Limb (tissue), 2 donors: Measurements from ENCODE around the gene KLK15.
"Not testable (repeated sequence)": the region's sequence is repeated elsewhere in the genome, so short reads cannot be mapped to it uniquely, and the experiment has no call there.

Source experiments
- DNase-seq, 2 donors: peaks; one replicate each; pipeline ENCODE4 v3.0.0-alpha.2; 2016; ENCODE audit errors: extremely low spot score in 2 of 2

KLK15 gene

DNA sequence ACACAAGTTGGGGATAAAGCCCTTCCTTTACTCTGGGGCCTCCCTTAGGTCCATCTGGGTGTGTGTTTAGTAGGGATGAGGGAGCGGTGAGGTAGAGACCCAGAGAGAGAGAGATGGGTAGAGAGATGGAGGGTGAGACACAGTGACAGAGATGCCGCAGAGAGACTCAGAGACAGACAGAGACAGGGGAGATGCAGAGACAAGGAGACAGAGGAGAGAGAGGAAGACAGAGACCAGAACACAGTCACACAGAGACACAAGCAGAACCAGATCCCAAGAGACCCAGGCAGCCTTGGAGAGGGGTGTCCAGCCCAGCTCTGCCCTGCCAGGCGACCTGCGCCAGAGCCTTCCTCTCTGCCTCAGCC is 12.1 kb downstream of the KLK15 start:
- DNase-seq = no peak

DNA sequence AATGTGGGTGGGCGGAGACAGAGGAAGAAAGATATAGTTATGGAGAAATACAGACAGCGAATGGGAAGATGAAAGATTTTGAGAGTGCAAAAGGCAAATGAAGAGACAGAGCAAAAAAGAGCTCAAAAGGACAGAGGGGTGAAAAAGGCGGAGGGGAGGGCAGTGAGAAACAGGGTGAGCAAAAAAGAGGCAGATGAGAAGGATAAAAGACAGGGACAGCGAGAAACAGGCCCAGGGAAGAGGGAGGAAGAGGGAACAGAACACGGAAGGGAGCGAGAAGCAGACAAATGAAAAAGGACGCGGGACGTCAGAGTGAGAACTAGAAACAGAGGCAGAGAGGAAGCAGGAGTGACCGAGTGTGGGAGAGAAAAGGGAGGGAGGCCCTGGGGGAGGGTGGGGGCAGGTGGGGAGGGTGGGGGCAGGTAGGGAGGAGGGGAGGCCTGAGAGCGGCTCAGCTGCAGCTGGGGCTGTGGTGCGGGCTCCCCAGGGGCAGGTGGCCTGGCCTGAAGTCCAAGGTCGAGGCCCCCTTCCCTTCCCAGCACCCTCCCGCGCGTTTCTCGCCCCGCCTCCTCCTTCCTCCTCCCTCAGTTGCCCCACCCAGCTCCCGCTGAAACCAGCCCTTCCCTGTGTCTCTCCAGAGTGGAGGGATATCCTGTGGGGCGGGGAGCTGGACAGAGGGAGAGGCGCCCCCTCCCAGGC is 12.7 kb downstream of the KLK15 start:
- no peak for DNase-seq

DNA sequence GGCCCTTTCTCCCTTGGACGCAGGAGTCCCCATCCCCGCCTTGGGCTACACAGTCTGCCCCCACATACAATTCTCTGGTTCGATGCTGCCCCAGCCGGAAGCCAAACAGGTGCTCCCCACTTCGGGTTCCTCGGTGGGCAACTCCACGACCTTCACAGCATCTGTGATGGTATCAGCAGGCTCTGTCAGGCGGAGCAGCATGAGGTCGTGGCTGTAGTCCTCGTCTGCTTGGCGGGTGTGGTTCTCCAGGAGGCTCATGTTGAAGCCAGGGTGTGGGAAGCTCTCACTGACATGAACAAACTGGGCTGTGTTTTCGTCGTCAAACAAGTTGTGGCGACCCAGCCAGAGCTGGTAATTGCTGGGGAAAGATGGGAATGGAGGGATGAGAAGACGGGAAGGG is 13.3 kb downstream of the KLK15 start:
- DNase-seq = no peak

- no peak for DNase-seq
Measured at GRCh38 chr19:50819636-50820035, 13.7 kb downstream of the KLK15 start.

GRCh38 chr19:50818859-50819472 is 14.4 kb downstream of the KLK15 start:
- DNase-seq = no peak

- DNase-seq = no peak
Measured at GRCh38 chr19:50817941-50818858, 15.2 kb downstream of the KLK15 start.

GRCh38 chr19:50815439-50815838 is 17.9 kb downstream of the KLK15 start:
- no peak for DNase-seq

DNA sequence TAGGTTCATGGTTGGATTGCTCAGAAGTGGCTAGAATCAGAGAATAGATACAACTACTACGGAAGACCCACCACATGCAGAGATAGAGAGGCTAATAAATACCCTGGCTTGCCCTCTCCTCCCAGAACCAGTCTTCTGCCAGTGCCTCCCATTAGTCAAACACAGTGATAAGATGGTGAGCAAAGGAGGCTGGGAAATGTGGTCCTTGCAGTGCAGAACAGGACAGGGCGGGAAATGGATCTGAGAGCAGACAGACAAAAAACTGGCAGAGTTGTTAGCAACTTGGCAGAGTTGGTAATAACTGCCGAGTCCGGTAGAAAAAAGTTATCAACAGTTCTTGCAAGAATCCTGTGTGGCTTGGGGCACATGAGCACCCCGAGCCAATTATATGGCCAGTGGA is 18.5 kb downstream of the KLK15 start:
- DNase-seq = no peak

DNA sequence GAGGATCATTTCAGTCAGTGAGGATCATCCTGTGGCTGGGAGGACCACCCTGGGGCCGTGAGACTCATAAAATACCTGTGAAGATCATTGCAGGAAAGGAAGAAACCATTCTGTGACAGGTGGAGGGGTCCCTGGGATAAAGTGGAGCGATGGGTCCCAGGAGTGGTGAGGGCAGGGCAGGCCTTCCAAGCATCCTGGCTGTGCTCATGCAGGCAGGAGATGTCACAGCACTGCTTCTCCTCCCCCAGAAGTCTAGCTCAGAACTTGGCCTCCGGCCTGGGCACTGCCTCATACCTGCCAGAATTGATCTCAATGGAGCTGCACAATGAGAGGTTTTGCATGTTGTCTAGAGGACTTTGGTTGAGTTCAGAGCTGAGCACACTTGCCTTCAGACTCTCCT is 20.9 kb downstream of the KLK15 start:
- DNase-seq = no peak

DNA sequence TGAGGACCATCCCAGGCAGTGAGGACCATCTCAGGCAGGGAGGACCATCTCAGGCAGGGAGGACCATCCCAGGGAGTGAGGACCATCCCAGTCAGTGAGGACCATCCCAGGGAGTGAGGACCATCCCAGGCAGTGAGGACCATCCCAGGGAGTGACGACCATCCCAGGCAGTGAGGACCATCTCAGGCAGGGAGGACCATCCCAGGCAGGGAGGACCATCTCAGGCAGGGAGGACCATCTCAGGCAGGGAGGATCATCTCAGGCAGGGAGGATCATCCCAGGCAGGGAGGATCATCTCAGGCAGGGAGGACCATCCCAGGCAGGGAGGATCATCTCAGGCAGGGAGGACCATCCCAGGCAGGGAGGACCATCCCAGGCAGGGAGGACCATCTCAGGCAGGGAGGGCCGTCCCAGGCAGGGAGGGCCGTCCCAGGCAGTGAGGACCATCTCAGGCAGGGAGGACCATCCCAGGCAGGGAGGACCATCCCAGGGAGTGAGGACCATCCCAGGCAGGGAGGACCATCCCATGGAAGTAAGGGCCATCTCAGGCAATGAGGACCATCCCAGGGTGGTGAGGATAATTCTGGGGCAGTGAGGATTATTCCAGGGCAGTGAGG is 21.6 kb downstream of the KLK15 start:
- DNase-seq = not testable (repeated sequence)

GRCh38 chr19:50808856-50809255 is 24.5 kb downstream of the KLK15 start:
- DNase-seq = no peak

DNA sequence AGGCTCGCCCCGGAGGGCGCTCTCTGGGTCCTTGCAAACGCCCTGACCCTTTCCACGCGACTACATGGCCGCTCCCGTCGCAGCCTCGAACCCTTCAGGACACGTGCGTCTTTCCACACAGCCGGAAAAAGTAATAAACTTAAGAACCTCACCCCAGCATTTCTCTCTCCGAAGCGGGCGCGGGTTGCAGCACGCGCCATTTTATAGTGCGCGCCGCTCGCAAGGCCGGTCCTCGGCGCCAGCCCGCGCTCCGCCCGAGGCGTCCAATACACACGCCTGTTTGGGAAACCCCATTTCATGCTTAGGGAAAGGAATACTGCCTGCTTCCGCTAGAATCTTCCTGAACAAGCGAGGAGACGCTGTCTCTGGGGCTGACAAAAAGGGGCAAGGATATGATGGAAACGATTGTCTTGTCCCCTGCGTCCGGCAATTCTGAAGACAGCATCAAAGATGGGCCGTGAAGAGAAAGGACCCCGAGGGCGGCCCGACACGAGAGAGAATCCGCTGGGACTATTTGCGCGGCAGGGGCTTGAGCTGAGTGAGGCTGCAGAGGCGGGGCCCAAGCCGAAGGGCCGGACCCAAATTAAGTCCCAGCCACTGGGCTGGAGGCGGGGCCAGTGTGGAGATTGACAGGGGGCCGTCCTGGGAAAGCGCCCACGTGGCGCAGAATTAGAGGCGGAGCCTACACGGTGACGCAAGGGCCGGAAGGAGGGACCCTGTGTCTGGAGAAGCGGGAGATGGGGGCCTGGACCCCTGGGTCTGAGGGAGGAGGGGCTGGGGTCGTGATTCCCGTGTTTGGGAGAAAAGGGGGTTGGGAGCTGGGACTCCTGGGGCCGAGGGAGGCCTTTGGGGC is 28.7 kb downstream of the KLK15 start:
- DNase-seq = peak; percentile 99

GRCh38 chr19:50803633-50804419 is 29.5 kb downstream of the KLK15 start:
- peak in 1 of 2 donors; percentile 20 for DNase-seq

GRCh38 chr19:50801107-50801506 is 32.3 kb downstream of the KLK15 start:
- no peak for DNase-seq

DNA sequence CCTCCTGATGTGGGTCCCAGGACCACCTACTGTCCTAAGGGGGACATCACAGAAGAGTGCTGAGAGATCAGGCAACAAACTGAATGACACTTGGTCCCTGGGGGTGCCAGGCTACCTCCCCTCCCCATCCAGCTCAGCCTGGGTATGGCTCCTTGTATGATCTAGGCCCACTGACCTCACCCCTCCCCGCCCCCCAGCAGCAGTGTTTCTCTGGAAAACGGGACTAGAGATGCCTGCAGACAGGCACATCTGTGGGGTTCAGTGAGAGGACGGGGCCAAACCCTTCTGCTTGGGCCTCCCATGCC is 33.9 kb downstream of the KLK15 start:
- no peak for DNase-seq

DNA sequence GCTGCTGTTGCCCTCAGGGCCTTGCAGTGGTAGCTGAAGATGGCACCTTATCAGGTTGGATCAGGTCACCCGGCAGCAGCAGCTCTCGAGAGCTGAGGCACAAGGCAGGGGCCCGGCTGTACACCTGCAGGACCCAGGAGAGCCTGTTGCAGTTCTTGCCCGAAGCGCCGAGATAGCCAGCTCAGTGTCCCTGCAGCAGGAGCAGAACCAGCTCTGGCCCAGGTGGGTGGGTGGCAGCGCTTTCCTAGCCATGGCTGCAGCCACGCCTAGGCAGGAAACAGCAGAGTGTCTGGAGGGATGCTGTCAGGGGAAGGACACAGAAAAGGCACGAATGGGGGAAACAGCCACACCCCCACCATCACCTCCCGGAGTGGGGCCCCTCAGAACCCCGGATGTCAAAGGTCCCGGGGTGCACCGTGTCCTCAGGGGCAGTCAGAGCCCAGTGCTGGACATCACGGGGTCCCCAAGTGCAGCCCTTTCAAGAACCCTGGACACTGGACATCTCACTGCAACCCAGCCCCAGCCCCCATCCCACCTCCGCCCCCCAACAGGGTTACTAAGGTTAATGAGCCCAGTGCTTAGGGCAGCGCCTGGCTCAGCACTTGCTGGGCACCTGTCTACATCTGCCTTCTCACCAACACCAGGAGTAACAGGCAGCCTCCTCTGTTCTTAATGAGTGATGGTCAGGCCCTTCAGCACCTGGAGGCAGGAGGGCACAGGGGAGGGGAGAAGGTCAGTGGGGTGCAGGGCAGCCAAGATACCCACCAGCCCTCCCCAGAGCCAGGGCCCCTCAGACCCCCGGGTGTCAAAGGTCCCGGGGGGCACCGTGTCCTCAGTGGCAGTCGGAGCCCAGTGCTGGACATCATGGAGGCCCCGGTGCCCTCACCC is 34.5 kb downstream of the KLK15 start:
- DNase-seq = no peak

DNA sequence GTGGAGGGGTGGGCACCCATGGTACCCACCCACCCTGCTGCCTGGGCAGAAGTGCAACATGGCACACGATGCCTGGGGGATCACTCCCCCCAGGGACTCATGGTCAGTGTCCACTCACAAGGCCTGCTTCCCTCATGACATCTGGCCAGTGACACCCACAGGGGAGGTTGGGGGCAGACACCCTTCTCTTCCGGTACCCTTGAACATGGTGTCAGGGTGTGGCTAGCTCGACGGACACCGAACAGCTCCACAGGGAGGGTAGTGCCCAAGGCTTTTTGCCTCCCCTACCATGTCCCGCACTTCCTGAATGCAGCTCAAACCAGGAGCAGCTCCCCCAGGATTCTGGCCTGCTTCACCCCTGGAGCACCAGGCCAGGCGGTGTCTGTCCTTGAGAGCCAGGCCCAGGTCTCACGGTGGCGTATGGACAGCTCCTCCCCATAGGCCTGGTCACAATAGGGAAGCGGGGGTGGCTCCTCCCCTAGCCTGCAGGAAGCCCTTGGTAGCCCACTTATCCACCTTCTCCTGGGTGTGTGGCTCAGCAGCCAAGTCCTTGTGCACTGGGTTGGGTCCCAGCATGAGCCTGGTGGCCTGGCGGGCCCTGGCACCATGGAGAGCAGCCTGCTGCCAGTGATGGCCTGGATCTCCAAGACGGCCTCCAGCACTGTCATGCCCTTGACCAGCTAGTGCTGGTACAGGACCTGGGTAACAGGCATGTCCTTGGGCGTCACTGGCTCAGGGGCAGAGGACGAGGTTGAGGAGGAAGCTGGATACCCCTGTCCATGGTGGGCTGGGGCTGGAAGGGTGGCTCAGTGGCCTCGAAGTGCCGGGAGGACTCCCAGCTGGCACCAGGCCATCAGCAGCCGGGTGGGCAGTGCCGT is 35.4 kb downstream of the KLK15 start:
- no peak for DNase-seq

DNA sequence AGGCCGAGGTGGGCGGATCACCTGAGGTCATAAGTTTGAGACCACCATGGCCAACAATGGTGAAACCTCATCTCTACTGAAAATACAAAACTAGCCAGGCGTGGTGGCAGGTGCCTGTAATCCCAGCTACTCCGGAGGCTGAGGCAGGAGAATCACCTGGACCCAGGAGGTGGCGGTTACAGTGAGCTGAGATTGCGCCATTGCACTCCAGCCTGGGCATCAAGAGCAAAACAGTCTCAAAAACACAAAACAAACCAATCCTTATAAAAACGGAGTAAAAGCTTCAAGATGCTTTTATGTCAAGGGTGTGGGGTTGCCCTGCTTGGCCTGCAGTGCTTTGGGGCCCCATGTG is 36.0 kb downstream of the KLK15 start:
- no peak for DNase-seq
